ENCODE data around the gene KIAA1217.

Gene KIAA1217

GRCh38 chr10:24209432-24209771 lies 464 bp downstream of the KIAA1217 start:
- FAIRE-seq (no peak), DNase-seq (ENCODE audit: insufficient read length, low spot score) (no peak)
- TF ChIP-seq CTCF (IDR thresholded peaks at IDR 0.05; ENCODE audit: insufficient read depth, missing control alignments) = no peak

GRCh38 chr10:24209946-24210491 lies 1.1 kb downstream of the KIAA1217 start:
- no peak for TF ChIP-seq CTCF (IDR thresholded peaks at IDR 0.05; ENCODE audit: insufficient read depth, missing control alignments)
- no peak for DNase-seq (ENCODE audit: insufficient read length, low spot score)
- FAIRE-seq = no peak

- DNase-seq (ENCODE audit: insufficient read length, low spot score) (no peak), FAIRE-seq (no peak)
- no peak for TF ChIP-seq CTCF (IDR thresholded peaks at IDR 0.05; ENCODE audit: insufficient read depth, missing control alignments)
Observed at GRCh38 chr10:24210501-24210900, 1.6 kb downstream of the KIAA1217 start.

- DNase-seq (ENCODE audit: insufficient read length, low spot score) (no peak), FAIRE-seq (no peak)
- no peak for TF ChIP-seq CTCF (IDR thresholded peaks at IDR 0.05; ENCODE audit: insufficient read depth, missing control alignments)
Observed at GRCh38 chr10:24213266-24213665, 4.3 kb downstream of the KIAA1217 start.

GRCh38 chr10:24213881-24214280 lies 4.9 kb downstream of the KIAA1217 start:
- no peak for FAIRE-seq
- no peak for DNase-seq (ENCODE audit: insufficient read length, low spot score)
- no peak for TF ChIP-seq CTCF (IDR thresholded peaks at IDR 0.05; ENCODE audit: insufficient read depth, missing control alignments)

GRCh38 chr10:24214762-24215161 lies 5.8 kb downstream of the KIAA1217 start:
- no peak for TF ChIP-seq CTCF (IDR thresholded peaks at IDR 0.05; ENCODE audit: insufficient read depth, missing control alignments)
- DNase-seq (ENCODE audit: insufficient read length, low spot score) (no peak), FAIRE-seq (no peak)

GRCh38 chr10:24215196-24215595 lies 6.3 kb downstream of the KIAA1217 start:
- DNase-seq (ENCODE audit: insufficient read length, low spot score) (no peak), FAIRE-seq (no peak)
- TF ChIP-seq CTCF (IDR thresholded peaks at IDR 0.05; ENCODE audit: insufficient read depth, missing control alignments) = no peak
